ENCODE data around the gene DNAJB13.

The DNAJB13 gene

DNA sequence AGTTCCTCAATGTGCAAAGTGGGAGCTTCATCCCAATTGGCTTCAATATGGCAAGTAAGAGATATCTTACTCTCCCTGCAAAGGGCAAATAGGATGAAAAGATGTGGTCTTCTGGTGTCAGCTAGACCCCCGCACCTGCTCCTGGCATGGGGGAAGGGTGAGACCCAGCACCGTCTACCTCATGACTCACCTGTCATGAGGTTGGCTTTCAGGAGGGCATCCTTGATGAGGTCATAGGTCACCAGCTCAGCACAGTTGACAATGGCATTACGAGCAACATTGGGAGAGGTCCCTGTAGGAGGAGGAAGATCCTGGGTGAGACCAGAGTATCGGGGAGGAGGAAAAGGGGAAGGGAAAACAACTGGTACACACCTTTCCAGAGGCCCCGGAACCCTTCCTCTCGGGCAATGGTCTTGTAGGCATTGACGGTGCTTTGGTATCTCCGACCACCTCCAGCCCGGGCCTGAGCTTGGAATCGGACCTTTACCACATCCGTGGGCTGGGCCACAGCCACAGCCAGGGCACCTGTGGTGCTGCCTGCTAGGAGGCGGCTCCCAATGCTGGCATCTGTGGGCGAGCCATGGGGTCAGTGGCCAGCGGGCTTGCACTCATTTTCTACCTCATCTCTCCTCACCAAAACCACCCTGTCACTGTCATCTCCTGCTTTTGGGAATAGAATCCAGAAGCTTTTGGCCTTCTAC, 25.8 kb downstream of the DNAJB13 start:
- no peak overlapping the region for H3K4me3 ChIP-seq (ENCODE audit: low read depth, low read length)
- TF ChIP-seq, protein P1, sequence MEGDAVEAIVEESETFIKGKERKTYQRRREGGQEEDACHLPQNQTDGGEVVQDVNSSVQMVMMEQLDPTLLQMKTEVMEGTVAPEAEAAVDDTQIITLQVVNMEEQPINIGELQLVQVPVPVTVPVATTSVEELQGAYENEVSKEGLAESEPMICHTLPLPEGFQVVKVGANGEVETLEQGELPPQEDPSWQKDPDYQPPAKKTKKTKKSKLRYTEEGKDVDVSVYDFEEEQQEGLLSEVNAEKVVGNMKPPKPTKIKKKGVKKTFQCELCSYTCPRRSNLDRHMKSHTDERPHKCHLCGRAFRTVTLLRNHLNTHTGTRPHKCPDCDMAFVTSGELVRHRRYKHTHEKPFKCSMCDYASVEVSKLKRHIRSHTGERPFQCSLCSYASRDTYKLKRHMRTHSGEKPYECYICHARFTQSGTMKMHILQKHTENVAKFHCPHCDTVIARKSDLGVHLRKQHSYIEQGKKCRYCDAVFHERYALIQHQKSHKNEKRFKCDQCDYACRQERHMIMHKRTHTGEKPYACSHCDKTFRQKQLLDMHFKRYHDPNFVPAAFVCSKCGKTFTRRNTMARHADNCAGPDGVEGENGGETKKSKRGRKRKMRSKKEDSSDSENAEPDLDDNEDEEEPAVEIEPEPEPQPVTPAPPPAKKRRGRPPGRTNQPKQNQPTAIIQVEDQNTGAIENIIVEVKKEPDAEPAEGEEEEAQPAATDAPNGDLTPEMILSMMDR (IDR thresholded peaks at IDR 0.05; ENCODE audit: low read depth, low read length), result no peak

DNA sequence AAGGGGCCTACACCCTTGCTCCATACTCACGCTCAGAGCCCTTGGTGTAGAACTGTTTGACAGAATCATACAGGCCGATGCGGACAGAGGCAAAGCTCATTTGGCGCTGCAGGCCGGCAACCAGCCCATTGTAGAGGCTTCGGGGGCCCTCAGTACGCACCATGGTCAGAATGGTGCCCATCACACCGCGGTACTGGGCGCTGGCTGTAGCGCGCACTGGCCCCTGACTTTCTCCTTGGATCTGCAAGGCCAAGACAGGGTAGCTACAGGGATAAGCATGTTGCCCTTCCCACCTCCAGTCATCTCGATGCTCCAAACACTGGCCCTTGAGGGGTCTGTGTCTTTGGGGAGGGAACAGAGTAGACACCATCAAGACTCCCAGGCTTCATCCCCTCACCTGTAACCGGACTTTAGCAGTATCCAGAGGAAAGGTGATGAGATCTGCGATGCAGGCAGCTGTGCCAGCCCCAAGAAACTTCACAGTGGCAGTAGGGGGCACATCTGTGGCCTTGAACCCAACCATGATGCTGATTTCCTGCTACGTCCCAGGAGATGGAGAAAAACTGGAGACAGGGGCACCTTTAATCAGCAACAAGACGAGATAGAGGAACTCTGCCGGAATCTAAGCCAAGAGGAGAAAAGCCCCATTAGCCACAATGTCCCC, 27.2 kb downstream of the DNAJB13 start:
- TF ChIP-seq, protein P1 (IDR thresholded peaks at IDR 0.05; ENCODE audit: low read depth, low read length), result no peak
- no peak overlapping the region for H3K4me3 ChIP-seq (ENCODE audit: low read depth, low read length)

DNA sequence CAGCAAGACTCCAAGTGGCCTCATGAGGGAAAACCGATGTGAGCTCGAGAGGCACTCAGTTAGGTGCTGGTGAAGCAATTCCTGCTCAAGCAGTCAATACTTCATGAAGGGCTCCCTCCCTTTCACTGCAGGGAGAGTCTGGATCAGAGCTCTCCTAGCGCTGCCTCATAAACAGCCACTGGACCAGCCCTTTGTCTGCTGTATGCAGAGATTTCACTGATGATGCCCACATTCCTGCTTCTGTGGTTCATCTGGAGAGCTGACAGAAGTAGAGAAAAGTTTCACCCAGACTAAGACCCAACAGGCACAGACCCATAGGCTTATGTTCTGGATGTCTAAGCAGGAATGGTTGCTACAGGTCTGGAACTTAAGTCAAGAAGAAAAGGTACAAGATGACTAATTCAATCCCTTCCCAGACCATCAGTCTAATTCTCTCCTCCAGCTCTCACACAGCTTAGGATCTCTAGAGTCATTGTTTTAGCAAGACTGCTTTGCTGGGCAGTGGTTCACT, 27.8 kb downstream of the DNAJB13 start:
- TF ChIP-seq, protein P1 (IDR thresholded peaks at IDR 0.05; ENCODE audit: low read depth, low read length), result no peak
- no peak overlapping the region for H3K4me3 ChIP-seq (ENCODE audit: low read depth, low read length)

DNA sequence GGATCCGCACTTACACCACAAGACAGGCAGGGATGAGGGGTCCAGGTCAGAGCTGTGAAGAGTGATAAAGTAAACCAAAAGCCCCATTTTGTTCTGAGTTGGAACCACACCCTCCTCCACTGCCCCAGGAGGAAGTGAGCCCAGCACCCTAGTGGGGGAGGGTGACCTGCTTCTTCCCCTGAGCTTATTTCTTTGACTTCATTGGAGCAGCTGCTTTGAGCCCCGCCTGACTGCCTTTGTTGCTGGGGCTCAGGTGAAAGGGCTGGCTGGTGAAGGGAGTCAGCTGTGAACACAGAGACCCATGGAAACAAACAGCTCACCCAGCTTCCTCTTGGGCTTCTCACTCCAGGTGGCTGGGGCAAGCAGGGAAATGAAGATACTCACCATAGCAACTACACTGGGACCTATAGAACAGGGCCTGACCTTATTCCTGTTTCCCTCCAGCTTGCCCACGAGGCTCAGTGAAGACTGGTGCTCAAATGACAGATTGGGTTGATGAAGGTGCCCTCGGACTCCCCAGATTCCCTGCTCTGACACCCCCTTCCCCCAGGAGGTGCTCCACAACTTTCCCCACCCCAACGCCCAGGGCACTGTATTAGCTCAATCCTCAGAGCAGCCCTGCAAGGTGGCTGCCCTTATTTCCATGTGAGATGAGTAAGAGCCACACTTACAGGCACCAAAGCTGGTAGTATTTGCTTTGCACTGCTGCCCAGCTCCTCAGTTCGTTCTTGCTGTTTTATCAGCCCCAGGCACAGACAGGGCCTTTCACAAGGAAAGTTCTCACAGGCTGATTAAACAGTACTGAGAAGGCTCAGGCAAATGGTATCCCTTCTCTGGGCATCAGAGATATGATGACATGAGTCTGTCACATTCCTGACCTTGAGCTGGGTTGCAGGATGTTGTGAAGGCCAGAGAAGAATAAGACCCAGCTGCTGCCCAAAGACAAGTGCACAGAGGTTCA, 29.5 kb downstream of the DNAJB13 start:
- H3K4me3 ChIP-seq (ENCODE audit: low read depth, low read length), result no peak overlapping the region
- TF ChIP-seq, protein P1 (IDR thresholded peaks at IDR 0.05; ENCODE audit: low read depth, low read length), result no peak

DNA sequence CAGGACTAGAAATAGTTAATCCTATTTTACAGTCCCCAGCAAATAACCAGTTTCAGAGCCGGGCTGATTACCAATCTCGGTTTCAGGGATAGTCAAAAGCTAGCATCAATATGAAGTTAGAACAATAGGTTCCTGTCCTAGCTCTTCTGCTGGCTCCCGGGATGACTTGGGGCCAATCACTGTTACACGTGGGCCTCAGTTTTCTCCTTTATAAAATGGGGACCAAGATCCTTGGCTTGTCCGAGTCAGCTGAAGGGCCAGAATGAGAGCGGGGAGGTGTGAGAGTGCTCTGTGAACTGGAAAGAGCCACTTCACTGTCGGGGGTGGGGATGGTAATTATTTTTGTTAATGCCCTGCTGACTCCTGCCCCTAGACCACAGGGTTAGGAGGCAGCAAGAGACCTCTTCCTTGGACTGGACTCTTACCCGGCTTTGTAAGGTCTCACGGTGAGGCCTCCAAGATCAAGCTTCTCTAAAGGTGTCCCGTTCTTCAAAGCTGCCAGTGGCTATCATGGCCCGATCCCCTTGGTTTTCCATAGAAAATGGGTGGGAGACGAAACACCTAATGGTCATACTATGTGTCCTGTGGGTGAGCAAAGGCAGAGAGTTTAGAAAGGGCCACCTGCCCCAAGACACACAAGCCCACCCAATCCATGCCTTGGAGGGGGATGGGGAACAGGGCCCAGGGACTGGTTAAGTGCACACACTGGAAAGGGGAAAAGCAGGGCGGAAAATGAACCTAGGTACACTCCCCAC, 30.4 kb downstream of the DNAJB13 start:
- TF ChIP-seq, protein P1 (IDR thresholded peaks at IDR 0.05; ENCODE audit: low read depth, low read length), result no peak
- no peak overlapping the region for H3K4me3 ChIP-seq (ENCODE audit: low read depth, low read length)

DNA sequence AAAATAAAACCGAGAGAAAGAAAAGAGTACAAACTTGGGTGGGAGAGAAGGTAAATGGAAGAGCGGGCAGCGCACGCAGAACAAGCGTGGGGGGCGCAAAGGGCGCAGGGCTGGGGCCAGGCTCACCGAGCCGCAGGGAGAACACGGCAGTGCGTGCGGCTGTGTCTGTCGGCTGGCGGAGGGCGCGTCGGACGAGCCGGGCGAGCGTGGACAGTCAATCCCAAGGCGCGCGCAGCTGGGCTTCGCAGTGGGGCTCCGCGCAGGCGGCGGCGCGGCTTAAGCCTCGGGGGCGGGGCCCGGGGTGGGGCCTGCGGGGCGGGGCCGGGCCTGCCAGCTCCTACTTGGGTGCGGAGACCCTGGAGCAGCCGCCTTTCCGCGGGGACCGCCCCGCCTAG, 31.8 kb downstream of the DNAJB13 start, which contains the start of gene UCP2:
Gene UCP2 (minus strand): TSS at position 249 of the 395 bp plus-strand sequence. CDS start 4,465 bp downstream, outside the sequence.
- TF ChIP-seq, protein P1 (IDR thresholded peaks at IDR 0.05; ENCODE audit: low read depth, low read length), result no peak
- peak within 1 kb of the TSS; percentile 74 for H3K4me3 ChIP-seq (ENCODE audit: low read depth, low read length)

Data from WI38 (cell line).